HepG2 (cell line): ENCODE measurements around the gene G6PC2. TPM values are rescaled to one million over a fixed set of nuclear protein-coding genes. Genes with fewer than 3 reads are reported as not detected.

Experiments
- ATAC-seq: fragments of 200-7000 bp; cut with Tn5 transposase; 3 replicates; pipeline ENCODE4 v1.9.1; 2020; ENCODE audit warnings: mild to moderate bottlenecking, moderate library complexity
- BruUV-seq: library from RNA; stranded (reverse); fragments of 400-500 nt; replicated peaks from 2 replicates; lab custom pipeline; 2021; lab: Mats Ljungman, UMichigan
- CTCF ChIA-PET: fragments of 300-600 bp; formaldehyde crosslinking; extraction: SDS; loops from one replicate; lab custom pipeline; 2021; ENCODE audit warnings: low total read pairs, inconsistent platforms, low intra/inter-chr PET ratio; lab: Yijun Ruan, JAX
- POLR2A ChIA-PET: fragments of 350-600 bp; sonication (Branson Sonifier 250); formaldehyde crosslinking; loops from one replicate; lab custom pipeline; 2020; ENCODE audit warnings: antibody characterized with exemption, inconsistent platforms; lab: Yijun Ruan, JAX
- DNase-seq: peaks from one replicate; pipeline ENCODE4 v3.0.0-alpha.2; 2015; ENCODE audit warnings: low spot score
- FAIRE-seq: peaks from 3 replicates; lab custom pipeline; 2011; peaks lifted over from hg19 to GRCh38; lab: Jason Lieb, UNC
- H2AFZ ChIP-seq: one replicate; pipeline ENCODE4 v1.6.1; 2011; ENCODE audit warnings: low read length, inconsistent platforms
- H3K27ac ChIP-seq: fragments of 300-600 bp; 3 replicates; pipeline ENCODE4 v1.8.0; 2011; ENCODE audit warnings: mixed run types, mild to moderate bottlenecking, mixed read lengths, low read length, inconsistent platforms; ENCODE audit not compliant: insufficient read depth; ENCODE audit errors: extremely low read length
- H3K27me3 ChIP-seq, 2 experiments: fragments of 200-600 bp in 1 of 2; 2 replicates in 1 of 2; 3 replicates in 1 of 2; pipeline versions ENCODE4 v1.6.0 to v1.8.0; 2011; ENCODE audit warnings: low read length in 2 of 2, mild to moderate bottlenecking in 2 of 2, moderate library complexity in 2 of 2, inconsistent platforms in 1 of 2; ENCODE audit not compliant: insufficient read depth in 2 of 2, control insufficient read depth in 1 of 2
- H3K36me3 ChIP-seq, 2 experiments: fragments of 200-600 bp in 1 of 2; replicated peaks in 1 of 2; 2 replicates in 1 of 2; 3 replicates in 1 of 2; pipeline versions ENCODE4 v1.5.1 to v1.8.0; 2011; ENCODE audit warnings: low read length in 2 of 2, inconsistent platforms in 1 of 2; ENCODE audit not compliant: insufficient read depth in 2 of 2, control insufficient read depth in 1 of 2
- H3K4me1 ChIP-seq: 2 replicates; pipeline ENCODE4 v1.5.1; 2012; ENCODE audit warnings: low read length, inconsistent platforms; ENCODE audit not compliant: insufficient read depth
- H3K4me2 ChIP-seq: 2 replicates; pipeline ENCODE4 v1.6.0; 2011; ENCODE audit warnings: low read depth, low read length, inconsistent platforms
- H3K4me3 ChIP-seq, 3 experiments: fragments of 200-600 bp in 1 of 3; sonication (generic), shearing (Covaris generic) in 1 of 3; replicated peaks in 1 of 3; 2 replicates each; pipeline ENCODE4 v1.5.1; 2011 to 2016; ENCODE audit warnings: low read length in 3 of 3, inconsistent platforms in 2 of 3, low read depth in 2 of 3, mild to moderate bottlenecking in 2 of 3, control low read depth in 1 of 3, mixed read lengths in 1 of 3; ENCODE audit not compliant: insufficient read depth in 1 of 3
- H3K79me2 ChIP-seq: one replicate; pipeline ENCODE4 v1.6.1; 2011; ENCODE audit warnings: low read length, inconsistent platforms; ENCODE audit not compliant: insufficient read depth
- H3K9ac ChIP-seq: 2 replicates; pipeline ENCODE4 v1.6.0; 2011; ENCODE audit warnings: mild to moderate bottlenecking, low read depth, low read length, inconsistent platforms; ENCODE audit not compliant: insufficient read depth
- H3K9me3 ChIP-seq: 2 replicates; pipeline ENCODE4 v1.5.1; 2012; ENCODE audit warnings: mild to moderate bottlenecking, low read length
- H4K20me1 ChIP-seq: 2 replicates; pipeline ENCODE4 v1.6.0; 2011; ENCODE audit warnings: inconsistent platforms, mild to moderate bottlenecking, low read length, moderate library complexity; ENCODE audit not compliant: insufficient read depth
- CCDC6 ChIP-seq: sonication (generic); formaldehyde crosslinking; IDR thresholded peaks from 2 replicates; pipeline ENCODE4 v1.8.1; 2022; ENCODE audit warnings: mild to moderate bottlenecking, missing genetic modification reagents, moderate library complexity
- CEBPB ChIP-seq: IDR thresholded peaks from 2 replicates; pipeline ENCODE4 v1.6.1; 2011; ENCODE audit warnings: low read depth, low read length, improper control_type of control experiment, borderline replicate concordance
- HNRNPLL ChIP-seq: fragments of 200-400 bp; formaldehyde crosslinking; IDR thresholded peaks from 2 replicates; pipeline ENCODE4 v1.6.1; 2017; ENCODE audit warnings: mild to moderate bottlenecking, low read depth, low read length; ENCODE audit not compliant: poor library complexity, severe bottlenecking
- ZNF235 ChIP-seq: sonication (generic); formaldehyde crosslinking; IDR thresholded peaks from 2 replicates; pipeline ENCODE4 v1.8.1; 2023; ENCODE audit warnings: mild to moderate bottlenecking, missing genetic modification reagents, borderline replicate concordance
- ZSCAN12 ChIP-seq: sonication (generic); formaldehyde crosslinking; IDR thresholded peaks from 2 replicates; pipeline ENCODE4 v1.9.0; 2021; ENCODE audit warnings: mild to moderate bottlenecking, missing genetic modification reagents
- WGBS: methylation state at CpG from one replicate; pipeline ENCODE4 v1.1.6; 2017; ENCODE audit warnings: low lambda C conversion rate; 5-methylcytosine and 5-hydroxymethylcytosine counted together
- in situ Hi-C: cut with HindIII; loops from 2 replicates; pipeline ENCODE4 v1.10.0; 2017; ENCODE audit warnings: low pct_unique_long_range_greater_than_20kb; ENCODE audit not compliant: extremely low pct_ligation_motif_present
- intact Hi-C: fragments of 100-400 bp; cut with micrococcal nuclease; formaldehyde crosslinking; loops from one replicate; pipeline ENCODE4 v1.10.0; 2022; ENCODE audit not compliant: unreplicated experiment
- polyA plus RNA-seq, 8 experiments: library from polyadenylated mRNA; depleted of rRNA in 3 of 8; stranded (reverse) in 7 of 8; unstranded in 1 of 8; fragments of >200 nt; fragmentation: Illumina TruSeq in 4 of 8; extraction: Trizol in 4 of 8; gene quantifications; 2 replicates each; pipeline versions ENCODE4 v1.2.1 to v1.2.3, GENCODE V29; 2011 to 2016; ENCODE audit warnings: low read depth in 4 of 8, missing spikeins in 1 of 8, mixed read lengths in 1 of 8; ENCODE audit not compliant: insufficient read depth in 1 of 8
- total RNA-seq, 5 experiments: library from RNA; depleted of rRNA; stranded (reverse); fragments of >200 nt; fragmentation: Illumina TruSeq; extraction: Trizol; gene quantifications; 2 replicates each; pipeline ENCODE4 v1.2.3, GENCODE V29; 2016; ENCODE audit warnings: low read depth in 1 of 5

The G6PC2 gene
- total and polyA plus RNA-seq, 2 of the 13 experiments (the other 11 are each of a cell fraction or from before 2014, with no cell fraction given): not detected

GRCh38 chr2:168912901-168913369 lies 11.8 kb downstream of the G6PC2 start:
- no peaks in the 10 kb centered on the region for H3K36me3 ChIP-seq
- intact Hi-C loops: no loop called here
- no peaks in the 10 kb centered on the region for H4K20me1 ChIP-seq
- DNase-seq (no peak), ATAC-seq (peak; percentile 79), FAIRE-seq (no peak)
- WGBS: 53% methylated on average over 21 of the region's 21 CpGs
- no peaks in the 10 kb centered on the region for H3K79me2 ChIP-seq
- H3K4me2 ChIP-seq: peak overlapping the region; percentile 28; the same call in 1 of the 2 replicates
- TF ChIP-seq ZSCAN12 (no peak), CCDC6 (CRISPR knock-in tag) (no peak), HNRNPLL (peak; percentile 69)
- no peak overlapping the region for H3K4me3 ChIP-seq
- no peak overlapping the region for H3K9ac ChIP-seq
- H3K27me3 ChIP-seq: peaks cover 2 to 56% of the 10 kb centered on the region in 2 experiments; a peak in 4 of 5 replicates
- H3K27ac ChIP-seq: no peak overlapping the region
- CTCF ChIA-PET: no interaction called here
- no peaks in the 10 kb centered on the region for H3K9me3 ChIP-seq
- in situ Hi-C loops: loop anchor here (25.0 kb wide), 1 partner anchor 776 kb away; no protein-coding TSS in a partner anchor
- BruUV-seq: no TSS peak
- no peak overlapping the region for H2AFZ ChIP-seq
- no peaks in the 10 kb centered on the region for H3K4me1 ChIP-seq
- POLR2A ChIA-PET: no interaction called here

- ChIA-PET CTCF (no interaction called here), POLR2A (no interaction called here)
- Histone ChIP-seq H3K4me1 (no peaks in the 10 kb centered on the region), H3K36me3 (no peaks in the 10 kb centered on the region), H3K27ac (no peak overlapping the region), H2AFZ (no peak overlapping the region), H4K20me1 (no peaks in the 10 kb centered on the region), H3K79me2 (no peaks in the 10 kb centered on the region), H3K4me3 (no peak overlapping the region), H3K9me3 (no peaks in the 10 kb centered on the region)
- peak; percentile 43; the same call in 2 of the 3 replicates for ATAC-seq
- DNase-seq: no peak
- intact Hi-C loops: no loop called here
- no TSS peak for BruUV-seq
- no peak for TF ChIP-seq ZNF235 (CRISPR knock-in tag)
- TF ChIP-seq CEBPB: peak; percentile 56
- TF ChIP-seq, all 625 proteins: peak for 1
- H3K4me2 ChIP-seq: no peak overlapping the region
- peaks cover 0 to 51% of the 10 kb centered on the region in 2 experiments; a peak in 4 of 5 replicates for H3K27me3 ChIP-seq
- in situ Hi-C loops: loop anchor here (25.0 kb wide), 1 partner anchor 776 kb away; no protein-coding TSS in a partner anchor
- H3K9ac ChIP-seq: no peak overlapping the region
- 32% methylated on average over 4 of the region's 4 CpGs for WGBS
- FAIRE-seq: no peak
Measured at GRCh38 chr2:168913495-168913894, 12.4 kb downstream of the G6PC2 start.
